Tibial nerve (tissue), 4 donors: ENCODE measurements around the gene SKAP1. TPM values are rescaled to one million over a fixed set of nuclear protein-coding genes. Genes with fewer than 3 reads are reported as not detected.

Experiments used
- DNase-seq, 2 donors: peaks; one replicate each; pipeline ENCODE4 v3.0.0-alpha.2; 2019; ENCODE audit warnings: low spot score in 2 of 2
- H3K27ac ChIP-seq, 4 donors: fragments of 200-600 bp; sonication (generic) in 3 of 4; one replicate each; pipeline ENCODE4 v1.5.1; 2017 to 2019; ENCODE audit warnings: mild to moderate bottlenecking in 1 of 4
- H3K27me3 ChIP-seq, 2 donors: fragments of 200-600 bp; sonication (generic) in 1 of 2; one replicate each; pipeline versions ENCODE4 v1.5.1 to v1.6.0; 2017 to 2019
- H3K36me3 ChIP-seq, 3 donors: fragments of 200-600 bp; sonication (generic); one replicate each; pipeline ENCODE4 v1.5.1; 2018 to 2019
- H3K4me1 ChIP-seq, 4 donors: fragments of 200-600 bp; sonication (generic) in 3 of 4; one replicate each; pipeline ENCODE4 v1.5.1; 2017 to 2019
- H3K4me3 ChIP-seq, 4 donors: fragments of 200-600 bp; sonication (generic) in 3 of 4; one replicate each; pipeline ENCODE4 v1.5.1; 2017 to 2019; ENCODE audit warnings: mild to moderate bottlenecking in 1 of 4, moderate library complexity in 1 of 4
- H3K9me3 ChIP-seq, 4 donors: fragments of 200-600 bp; sonication (generic) in 3 of 4; one replicate each; pipeline ENCODE4 v1.5.1; 2017 to 2019
- CTCF ChIP-seq, 5 experiments: fragments of 200-600 bp in 3 of 5; fragments of 450-650 bp in 2 of 5; sonication (generic) in 3 of 5; IDR thresholded peaks; one replicate each; pipeline ENCODE4 v1.5.1; 2016 to 2019; ENCODE audit warnings: antibody characterized with exemption in 5 of 5, mild to moderate bottlenecking in 3 of 5, moderate library complexity in 2 of 5
- EP300 ChIP-seq, 2 donors: sonication (generic); formaldehyde crosslinking; IDR thresholded peaks; one replicate each; pipeline ENCODE4 v1.6.1; 2017; ENCODE audit warnings: antibody characterized with exemption in 2 of 2, mild to moderate bottlenecking in 1 of 2
- POLR2A ChIP-seq, 2 donors: fragments of 450-650 bp; IDR thresholded peaks; one replicate each; pipeline ENCODE4 v1.6.1; 2017; ENCODE audit warnings: antibody characterized with exemption in 2 of 2, mild to moderate bottlenecking in 2 of 2, moderate library complexity in 2 of 2
- WGBS, 2 donors: methylation state at CpG; one replicate each; pipeline ENCODE4 v1.1.5; 2018; 5-methylcytosine and 5-hydroxymethylcytosine counted together
- total RNA-seq, 4 donors: library from RNA; depleted of rRNA; stranded (reverse); fragments of >200 nt; gene quantifications; one replicate each; pipeline ENCODE4 v1.1.0, GENCODE V29; 2016

SKAP1 gene
- total RNA-seq, 4 donors from 2014 or later: 0.59 to 2.0 (median 1.3) TPM

- DNase-seq: no peak
- Histone ChIP-seq H3K36me3 (no peaks in the 10 kb centered on the region), H3K4me1 (no peaks in the 10 kb centered on the region), H3K27ac (no peak overlapping the region), H3K27me3 (peaks cover 0 to 28% of the 10 kb centered on the region in 2 donors), H3K9me3 (no peaks in the 10 kb centered on the region), H3K4me3 (no peak overlapping the region)
- no peak for TF ChIP-seq CTCF (IDR thresholded peaks at IDR 0.05)
- no peak for TF ChIP-seq EP300 (IDR thresholded peaks at IDR 0.05)
- TF ChIP-seq POLR2A (IDR thresholded peaks at IDR 0.05): no peak
- 55 to 63% methylated on average over 1 of the region's 1 CpG for WGBS, 2 donors
These were observed 153.2 kb downstream of the SKAP1 start for GRCh38 chr17:48276776-48277175.

GRCh38 chr17:48270899-48271298, 159.1 kb downstream of the SKAP1 start:
- no peak for TF ChIP-seq POLR2A (IDR thresholded peaks at IDR 0.05)
- no peak for TF ChIP-seq EP300 (IDR thresholded peaks at IDR 0.05)
- no peak for TF ChIP-seq CTCF (IDR thresholded peaks at IDR 0.05)
- DNase-seq: no peak
- no peaks in the 10 kb centered on the region for H3K9me3 ChIP-seq
- H3K27ac ChIP-seq: no peak overlapping the region
- WGBS, 2 donors: 86 to 87% methylated on average over 2 of the region's 2 CpGs
- H3K27me3 ChIP-seq: peaks cover 0 to 12% of the 10 kb centered on the region in 2 donors
- no peak overlapping the region for H3K4me3 ChIP-seq
- no peaks in the 10 kb centered on the region for H3K4me1 ChIP-seq
- no peaks in the 10 kb centered on the region for H3K36me3 ChIP-seq

GRCh38 chr17:48269209-48269608, 160.8 kb downstream of the SKAP1 start:
- peaks cover 0 to 7% of the 10 kb centered on the region in 2 donors for H3K27me3 ChIP-seq
- H3K4me1 ChIP-seq: no peaks in the 10 kb centered on the region
- no peaks in the 10 kb centered on the region for H3K36me3 ChIP-seq
- TF ChIP-seq CTCF (IDR thresholded peaks at IDR 0.05): no peak
- H3K27ac ChIP-seq: no peak overlapping the region
- no peak overlapping the region for H3K4me3 ChIP-seq
- 83 to 96% methylated on average over 1 of the region's 1 CpG for WGBS, 2 donors
- H3K9me3 ChIP-seq: no peaks in the 10 kb centered on the region
- no peak for DNase-seq

- 65 to 67% methylated on average over 8 of the region's 8 CpGs for WGBS, 2 donors
- H3K27me3 ChIP-seq: no peaks in the 10 kb centered on the region
- DNase-seq: no peak
- H3K36me3 ChIP-seq: no peaks in the 10 kb centered on the region
- H3K4me3 ChIP-seq: no peak overlapping the region
- no peaks in the 10 kb centered on the region for H3K9me3 ChIP-seq
- TF ChIP-seq POLR2A (IDR thresholded peaks at IDR 0.05) (no peak), CTCF (IDR thresholded peaks at IDR 0.05) (no peak), EP300 (IDR thresholded peaks at IDR 0.05) (no peak)
- H3K27ac ChIP-seq: no peak overlapping the region
- no peaks in the 10 kb centered on the region for H3K4me1 ChIP-seq
These were observed 166.3 kb downstream of the SKAP1 start for GRCh38 chr17:48263731-48264035.

GRCh38 chr17:48262982-48263730, 166.9 kb downstream of the SKAP1 start:
- Histone ChIP-seq H3K27me3 (no peaks in the 10 kb centered on the region), H3K4me3 (no peak overlapping the region)

More at GRCh38 chr17:48262982-48263730, 166.9 kb downstream of the SKAP1 start:
- Histone ChIP-seq H3K36me3 (no peaks in the 10 kb centered on the region), H3K9me3 (no peaks in the 10 kb centered on the region), H3K27ac (no peak overlapping the region), H3K4me1 (no peaks in the 10 kb centered on the region)
- DNase-seq: no peak
- WGBS, 2 donors: 24 to 70% methylated on average over 2 of the region's 2 CpGs
- TF ChIP-seq POLR2A (IDR thresholded peaks at IDR 0.05) (no peak), CTCF (IDR thresholded peaks at IDR 0.05) (peak in 3 of 5 experiments; percentile 12 to 40 (median 20))
